PC-3 (cell line): ENCODE data around the gene IP6K1. TPM values are rescaled to one million over a fixed set of nuclear protein-coding genes. Genes with fewer than 3 reads are reported as not detected.
"Not testable (repeated sequence)": the region's sequence is repeated elsewhere in the genome, so short reads cannot be mapped to it uniquely, and the experiment has no call there.

Experiments used
- ATAC-seq: fragments of 200-7000 bp; cut with Tn5 transposase; 2 replicates; pipeline ENCODE4 v1.9.1; 2020; ENCODE audit warnings: mild to moderate bottlenecking, moderate library complexity
- BruUV-seq: library from RNA; stranded (reverse); fragments of 400-500 nt; replicated peaks from 2 replicates; lab custom pipeline; 2021; lab: Mats Ljungman, UMichigan
- CTCF ChIA-PET: fragments of 300-600 bp; sonication (Branson Sonifier 250); formaldehyde crosslinking; loops from one replicate; lab custom pipeline; 2022; ENCODE audit warnings: antibody characterized with exemption; lab: Charles Lee
- POLR2A ChIA-PET: fragments of 300-600 bp; sonication (Branson Sonifier 250); formaldehyde crosslinking; loops from one replicate; lab custom pipeline; 2022; ENCODE audit warnings: antibody characterized with exemption; ENCODE audit not compliant: unreplicated experiment; lab: Charles Lee
- DNase-seq: peaks from one replicate; pipeline ENCODE4 v3.0.0-alpha.2; 2015
- H2AFZ ChIP-seq: fragments of 300-600 bp; sonication (generic); 2 replicates; pipeline ENCODE4 v1.6.0; 2016; ENCODE audit warnings: antibody characterized with exemption, low read length
- H3F3A ChIP-seq: fragments of 300-600 bp; sonication (generic); one replicate; pipeline ENCODE4 v1.6.0; 2017; ENCODE audit warnings: antibody characterized with exemption, low read length, control low read depth, mild to moderate bottlenecking; ENCODE audit not compliant: unreplicated experiment
- H3K27ac ChIP-seq: fragments of 300-600 bp; sonication (generic); 2 replicates; pipeline ENCODE4 v1.5.1; 2016; ENCODE audit warnings: mild to moderate bottlenecking, low read length
- H3K27me3 ChIP-seq: fragments of 300-600 bp; sonication (generic); 2 replicates; pipeline ENCODE4 v1.6.1; 2016; ENCODE audit warnings: low read length, mixed read lengths
- H3K36me3 ChIP-seq: fragments of 300-600 bp; sonication (generic); 2 replicates; pipeline ENCODE4 v1.6.1; 2016; ENCODE audit warnings: low read depth, mixed run types, low read length, mixed read lengths
- H3K4me1 ChIP-seq: fragments of 300-600 bp; sonication (generic); 2 replicates; pipeline ENCODE4 v1.5.1; 2016; ENCODE audit warnings: low read length; ENCODE audit not compliant: insufficient read depth
- H3K4me2 ChIP-seq: fragments of 300-600 bp; sonication (generic); 2 replicates; pipeline ENCODE4 v1.6.0; 2016; ENCODE audit warnings: low read length
- H3K4me3 ChIP-seq: fragments of 300-600 bp; sonication (generic); 2 replicates; pipeline ENCODE4 v1.5.1; 2016; ENCODE audit warnings: mild to moderate bottlenecking, low read length, mixed read lengths
- H3K79me2 ChIP-seq: fragments of 300-600 bp; sonication (generic); 2 replicates; pipeline ENCODE4 v1.6.1; 2017; ENCODE audit warnings: low read length, mixed read lengths
- H3K9ac ChIP-seq: fragments of 300-600 bp; sonication (generic); 2 replicates; pipeline ENCODE4 v1.6.0; 2016; ENCODE audit warnings: mild to moderate bottlenecking, low read length
- H3K9me2 ChIP-seq: fragments of 300-600 bp; sonication (generic); replicated peaks from 2 replicates; pipeline ENCODE4 v1.6.1; 2016; ENCODE audit warnings: mixed run types, low read length, mixed read lengths
- H3K9me3 ChIP-seq: fragments of 300-600 bp; sonication (generic); 2 replicates; pipeline ENCODE4 v1.6.1; 2016; ENCODE audit warnings: low read length, mixed read lengths
- H4K20me1 ChIP-seq: fragments of 300-600 bp; sonication (generic); 2 replicates; pipeline ENCODE4 v1.6.1; 2016; ENCODE audit warnings: low read length, mixed read lengths
- CTCF ChIP-seq: fragments of 300-600 bp; sonication (generic); conservative IDR thresholded peaks from 2 replicates; pipeline ENCODE4 v1.5.1; 2017; ENCODE audit warnings: antibody characterized with exemption, low read depth, mild to moderate bottlenecking, low read length
- EZH2 ChIP-seq: fragments of 300-600 bp; sonication (generic); IDR thresholded peaks from one replicate; pipeline ENCODE4 v1.6.1; 2017; ENCODE audit warnings: antibody characterized with exemption, mild to moderate bottlenecking, low read length; ENCODE audit not compliant: unreplicated experiment
- EZH2phosphoT487 ChIP-seq: fragments of 300-600 bp; sonication (generic); IDR thresholded peaks from 2 replicates; pipeline ENCODE4 v1.6.1; 2018; ENCODE audit warnings: mild to moderate bottlenecking, antibody characterized with exemption, low read length, borderline replicate concordance
- intact Hi-C: fragments of 100-400 bp; cut with micrococcal nuclease; formaldehyde crosslinking; loops from 2 replicates; pipeline ENCODE4 v1.9.0; 2023
- total RNA-seq: library from RNA; depleted of rRNA; stranded (reverse); fragments of >200 nt; gene quantifications from 2 replicates; pipeline ENCODE4 v1.2.3, GENCODE V29; 2014

The IP6K1 gene
- total RNA-seq, 1 experiment from 2014 or later, result 50.3 TPM

- H3K9me2 ChIP-seq, H3K27me3 ChIP-seq, H3K4me1 ChIP-seq, ATAC-seq, DNase-seq, POLR2A ChIA-PET, intact Hi-C loops, H4K20me1 ChIP-seq, H3K27ac ChIP-seq, H3K36me3 ChIP-seq, BruUV-seq, CTCF ChIA-PET, H3K9me3 ChIP-seq, H3F3A ChIP-seq: not testable (repeated sequence)
- Histone ChIP-seq H3K4me2 (peak overlapping the region; percentile 92), H2AFZ (peak overlapping the region; percentile 98), H3K79me2 (peaks cover 25% of the 10 kb centered on the region), H3K4me3 (peak overlapping the region; percentile 96), H3K9ac (peak overlapping the region; percentile 93)
Measured at GRCh38 chr3:49689908-49690624, 96.3 kb downstream of the IP6K1 start.

- Histone ChIP-seq H4K20me1 (no peaks in the 10 kb centered on the region), H3K79me2 (peaks cover 24% of the 10 kb centered on the region), H3K4me3 (peak within 1 kb of the TSS; percentile 96), H3K4me2 (peak within 1 kb of the TSS; percentile 92), H3K4me1 (peaks cover 9% of the 10 kb centered on the region; the same call in 1 of the 2 replicates), H3K27ac (0 out of 2 replicates have a peak within 1 kb of the TSS, but pooled peaks have one; percentile 0), H2AFZ (peak within 1 kb of the TSS; percentile 98), H3K27me3 (no peaks in the 10 kb centered on the region), H3K36me3 (no peaks in the 10 kb centered on the region), H3K9me3 (no peaks in the 10 kb centered on the region), H3K9me2 (no peaks in the 10 kb centered on the region), H3F3A (no peaks in the 10 kb centered on the region), H3K9ac (peak within 1 kb of the TSS; percentile 93)
- peak; percentile 69 for ATAC-seq
- ChIA-PET CTCF (no interaction called here), POLR2A (no interaction called here)
- intact Hi-C loops, result no loop called here
- peak; percentile 90 for DNase-seq
- TSS peak; percentile 96 for BruUV-seq
- TF ChIP-seq EZH2phosphoT487, result no peak
- peak; percentile 41 for TF ChIP-seq CTCF
- no peak for TF ChIP-seq EZH2
Measured at GRCh38 chr3:49689046-49689907, 97.1 kb downstream of the IP6K1 start, which contains the start of the genes MST1 and RNF123. TSS of gene MST1 (minus strand) at chr3:49689474. CDS start at chr3:49688691, 783 bp downstream. TSS of gene RNF123 (plus strand) at chr3:49689557. CDS start at chr3:49691166, 1,609 bp downstream.

- intact Hi-C loops, H3F3A ChIP-seq, H3K4me1 ChIP-seq, H3K36me3 ChIP-seq, H3K9me2 ChIP-seq, H3K9me3 ChIP-seq, BruUV-seq, CTCF ChIA-PET, H4K20me1 ChIP-seq, POLR2A ChIA-PET, DNase-seq, H3K27me3 ChIP-seq: not testable (repeated sequence)
- peak overlapping the region; percentile 96 for H3K4me3 ChIP-seq
- peaks cover 20% of the 10 kb centered on the region for H3K79me2 ChIP-seq
- peak overlapping the region; percentile 98 for H2AFZ ChIP-seq
- H3K27ac ChIP-seq, result 0 out of 2 replicates have a peak overlapping the region, but pooled peaks have one; percentile 0
- ATAC-seq, result peak; percentile 2
- H3K4me2 ChIP-seq, result peak overlapping the region; percentile 92
- peak overlapping the region; percentile 93 for H3K9ac ChIP-seq
Measured at GRCh38 chr3:49688338-49689045, 97.8 kb downstream of the IP6K1 start.

GRCh38 chr3:49687424-49687795 lies 98.9 kb downstream of the IP6K1 start:
- H3K9ac ChIP-seq, intact Hi-C loops, CTCF ChIA-PET, BruUV-seq, H3K27me3 ChIP-seq, POLR2A ChIA-PET, H3K4me2 ChIP-seq, H4K20me1 ChIP-seq, H3K27ac ChIP-seq, H2AFZ ChIP-seq, DNase-seq, H3F3A ChIP-seq, H3K36me3 ChIP-seq, H3K9me2 ChIP-seq, H3K4me1 ChIP-seq, ATAC-seq, H3K9me3 ChIP-seq, H3K4me3 ChIP-seq: not testable (repeated sequence)
- H3K79me2 ChIP-seq, result peaks cover 20% of the 10 kb centered on the region

GRCh38 chr3:49686769-49687423 lies 99.4 kb downstream of the IP6K1 start:
- CTCF ChIA-PET, H2AFZ ChIP-seq, H3K9me3 ChIP-seq, H3K4me1 ChIP-seq, POLR2A ChIA-PET, H3F3A ChIP-seq, BruUV-seq, intact Hi-C loops, DNase-seq, H4K20me1 ChIP-seq, H3K27ac ChIP-seq, H3K4me3 ChIP-seq, ATAC-seq, H3K9ac ChIP-seq, H3K9me2 ChIP-seq, H3K27me3 ChIP-seq, H3K4me2 ChIP-seq: not testable (repeated sequence)
- H3K79me2 ChIP-seq, result peaks cover 20% of the 10 kb centered on the region
- peaks cover 13% of the 10 kb centered on the region; the same call in 1 of the 2 replicates for H3K36me3 ChIP-seq
